HepG2 (cell line): ENCODE results near the gene MTA1. TPM values are rescaled to one million over a fixed set of nuclear protein-coding genes. Genes with fewer than 3 reads are reported as not detected.

Source experiments
- ATAC-seq: fragments of 200-7000 bp; cut with Tn5 transposase; 3 replicates; pipeline ENCODE4 v1.9.1; 2020; ENCODE audit warnings: mild to moderate bottlenecking, moderate library complexity
- BruUV-seq: library from RNA; stranded (reverse); fragments of 400-500 nt; replicated peaks from 2 replicates; lab custom pipeline; 2021; lab: Mats Ljungman, UMichigan
- CTCF ChIA-PET: fragments of 300-600 bp; formaldehyde crosslinking; extraction: SDS; loops from one replicate; lab custom pipeline; 2021; ENCODE audit warnings: low total read pairs, inconsistent platforms, low intra/inter-chr PET ratio; lab: Yijun Ruan, JAX
- POLR2A ChIA-PET: fragments of 350-600 bp; sonication (Branson Sonifier 250); formaldehyde crosslinking; loops from one replicate; lab custom pipeline; 2020; ENCODE audit warnings: antibody characterized with exemption, inconsistent platforms; lab: Yijun Ruan, JAX
- DNase-seq: peaks from one replicate; pipeline ENCODE4 v3.0.0-alpha.2; 2015; ENCODE audit warnings: low spot score
- FAIRE-seq: peaks from 3 replicates; lab custom pipeline; 2011; peaks lifted over from hg19 to GRCh38; lab: Jason Lieb, UNC
- H2AFZ ChIP-seq: one replicate; pipeline ENCODE4 v1.6.1; 2011; ENCODE audit warnings: low read length, inconsistent platforms
- H3K27ac ChIP-seq: fragments of 300-600 bp; 3 replicates; pipeline ENCODE4 v1.8.0; 2011; ENCODE audit warnings: mixed run types, mild to moderate bottlenecking, mixed read lengths, low read length, inconsistent platforms; ENCODE audit not compliant: insufficient read depth; ENCODE audit errors: extremely low read length
- H3K27me3 ChIP-seq, 2 experiments: fragments of 200-600 bp in 1 of 2; 2 replicates in 1 of 2; 3 replicates in 1 of 2; pipeline versions ENCODE4 v1.6.0 to v1.8.0; 2011; ENCODE audit warnings: low read length in 2 of 2, mild to moderate bottlenecking in 2 of 2, moderate library complexity in 2 of 2, inconsistent platforms in 1 of 2; ENCODE audit not compliant: insufficient read depth in 2 of 2, control insufficient read depth in 1 of 2
- H3K36me3 ChIP-seq, 2 experiments: fragments of 200-600 bp in 1 of 2; replicated peaks in 1 of 2; 2 replicates in 1 of 2; 3 replicates in 1 of 2; pipeline versions ENCODE4 v1.5.1 to v1.8.0; 2011; ENCODE audit warnings: low read length in 2 of 2, inconsistent platforms in 1 of 2; ENCODE audit not compliant: insufficient read depth in 2 of 2, control insufficient read depth in 1 of 2
- H3K4me1 ChIP-seq: 2 replicates; pipeline ENCODE4 v1.5.1; 2012; ENCODE audit warnings: low read length, inconsistent platforms; ENCODE audit not compliant: insufficient read depth
- H3K4me2 ChIP-seq: 2 replicates; pipeline ENCODE4 v1.6.0; 2011; ENCODE audit warnings: low read depth, low read length, inconsistent platforms
- H3K4me3 ChIP-seq, 3 experiments: fragments of 200-600 bp in 1 of 3; sonication (generic), shearing (Covaris generic) in 1 of 3; replicated peaks in 1 of 3; 2 replicates each; pipeline ENCODE4 v1.5.1; 2011 to 2016; ENCODE audit warnings: low read length in 3 of 3, inconsistent platforms in 2 of 3, low read depth in 2 of 3, mild to moderate bottlenecking in 2 of 3, control low read depth in 1 of 3, mixed read lengths in 1 of 3; ENCODE audit not compliant: insufficient read depth in 1 of 3
- H3K79me2 ChIP-seq: one replicate; pipeline ENCODE4 v1.6.1; 2011; ENCODE audit warnings: low read length, inconsistent platforms; ENCODE audit not compliant: insufficient read depth
- H3K9ac ChIP-seq: 2 replicates; pipeline ENCODE4 v1.6.0; 2011; ENCODE audit warnings: mild to moderate bottlenecking, low read depth, low read length, inconsistent platforms; ENCODE audit not compliant: insufficient read depth
- H3K9me3 ChIP-seq: 2 replicates; pipeline ENCODE4 v1.5.1; 2012; ENCODE audit warnings: mild to moderate bottlenecking, low read length
- H4K20me1 ChIP-seq: 2 replicates; pipeline ENCODE4 v1.6.0; 2011; ENCODE audit warnings: inconsistent platforms, mild to moderate bottlenecking, low read length, moderate library complexity; ENCODE audit not compliant: insufficient read depth
- ATF6 ChIP-seq: sonication (generic); formaldehyde crosslinking; conservative IDR thresholded peaks from 2 replicates; pipeline ENCODE4 v1.4.0; 2020; ENCODE audit warnings: missing genetic modification reagents
- GZF1 ChIP-seq: sonication (generic); formaldehyde crosslinking; IDR thresholded peaks from 2 replicates; pipeline ENCODE4 v1.5.1; 2020; ENCODE audit warnings: mild to moderate bottlenecking, missing genetic modification reagents
- HINFP ChIP-seq: sonication (generic); formaldehyde crosslinking; IDR thresholded peaks from 2 replicates; pipeline ENCODE4 v1.4.0; 2020; ENCODE audit warnings: low read depth, mild to moderate bottlenecking, missing genetic modification reagents
- IKZF4 ChIP-seq: sonication (generic); formaldehyde crosslinking; IDR thresholded peaks from 2 replicates; pipeline ENCODE4 v1.5.1; 2020; ENCODE audit warnings: borderline replicate concordance, mild to moderate bottlenecking, low read depth, missing genetic modification reagents; ENCODE audit errors: not compliant biosample characterization
- MIXL1 ChIP-seq: IDR thresholded peaks from 2 replicates; pipeline ENCODE4 v1.6.1; 2016
- NFYB ChIP-seq: sonication (generic); formaldehyde crosslinking; IDR thresholded peaks from 2 replicates; pipeline ENCODE4 v1.4.0; 2020; ENCODE audit warnings: missing genetic modification reagents
- PCBP2 ChIP-seq: fragments of 200-400 bp; formaldehyde crosslinking; optimal IDR thresholded peaks from 2 replicates; pipeline ENCODE3; 2018; ENCODE audit warnings: low read length, low read depth; ENCODE audit not compliant: poor library complexity, severe bottlenecking
- RAD21 ChIP-seq: fragments of 450-650 bp; formaldehyde crosslinking; IDR thresholded peaks from 2 replicates; pipeline ENCODE4 v1.5.0; 2020; ENCODE audit warnings: mild to moderate bottlenecking
- SP5 ChIP-seq: IDR thresholded peaks from 2 replicates; pipeline ENCODE4 v1.6.1; 2016; ENCODE audit warnings: low read depth, borderline replicate concordance
- TBX2 ChIP-seq: sonication (generic); formaldehyde crosslinking; IDR thresholded peaks from 2 replicates; pipeline ENCODE4 v1.5.0; 2020; ENCODE audit warnings: missing genetic modification reagents, mild to moderate bottlenecking, borderline replicate concordance
- TGIF2 ChIP-seq: IDR thresholded peaks from 2 replicates; pipeline ENCODE4 v1.6.1; 2016; ENCODE audit warnings: control low read depth, missing compliant biosample characterization
- TRAFD1 ChIP-seq: sonication (generic); formaldehyde crosslinking; IDR thresholded peaks from 2 replicates; pipeline ENCODE4 v1.5.1; 2020; ENCODE audit warnings: missing genetic modification reagents, mild to moderate bottlenecking, borderline replicate concordance
- XRCC5 ChIP-seq: fragments of 200-400 bp; formaldehyde crosslinking; optimal IDR thresholded peaks from 2 replicates; pipeline ENCODE3; 2017; ENCODE audit warnings: mild to moderate bottlenecking, low read length
- ZNF44 ChIP-seq: sonication (generic); formaldehyde crosslinking; IDR thresholded peaks from 2 replicates; pipeline ENCODE4 v1.5.1; 2020; ENCODE audit warnings: mild to moderate bottlenecking, missing genetic modification reagents
- ZNF737 ChIP-seq: sonication (generic); formaldehyde crosslinking; IDR thresholded peaks from 2 replicates; pipeline ENCODE4 v1.5.0; 2020; ENCODE audit warnings: missing genetic modification reagents, mild to moderate bottlenecking, borderline replicate concordance
- ZNF788 ChIP-seq: sonication (generic); formaldehyde crosslinking; IDR thresholded peaks from 2 replicates; pipeline ENCODE4 v1.5.0; 2020; ENCODE audit warnings: mild to moderate bottlenecking, missing genetic modification reagents, borderline replicate concordance
- ZSCAN12 ChIP-seq: sonication (generic); formaldehyde crosslinking; IDR thresholded peaks from 2 replicates; pipeline ENCODE4 v1.9.0; 2021; ENCODE audit warnings: mild to moderate bottlenecking, missing genetic modification reagents
- WGBS: methylation state at CpG from one replicate; pipeline ENCODE4 v1.1.6; 2017; ENCODE audit warnings: low lambda C conversion rate; 5-methylcytosine and 5-hydroxymethylcytosine counted together
- in situ Hi-C: cut with HindIII; loops from 2 replicates; pipeline ENCODE4 v1.10.0; 2017; ENCODE audit warnings: low pct_unique_long_range_greater_than_20kb; ENCODE audit not compliant: extremely low pct_ligation_motif_present
- intact Hi-C: fragments of 100-400 bp; cut with micrococcal nuclease; formaldehyde crosslinking; loops from one replicate; pipeline ENCODE4 v1.10.0; 2022; ENCODE audit not compliant: unreplicated experiment
- polyA plus RNA-seq, 8 experiments: library from polyadenylated mRNA; depleted of rRNA in 3 of 8; stranded (reverse) in 7 of 8; unstranded in 1 of 8; fragments of >200 nt; fragmentation: Illumina TruSeq in 4 of 8; extraction: Trizol in 4 of 8; gene quantifications; 2 replicates each; pipeline versions ENCODE4 v1.2.1 to v1.2.3, GENCODE V29; 2011 to 2016; ENCODE audit warnings: low read depth in 4 of 8, missing spikeins in 1 of 8, mixed read lengths in 1 of 8; ENCODE audit not compliant: insufficient read depth in 1 of 8
- total RNA-seq, 5 experiments: library from RNA; depleted of rRNA; stranded (reverse); fragments of >200 nt; fragmentation: Illumina TruSeq; extraction: Trizol; gene quantifications; 2 replicates each; pipeline ENCODE4 v1.2.3, GENCODE V29; 2016; ENCODE audit warnings: low read depth in 1 of 5

Gene MTA1
- total and polyA plus RNA-seq, 2 of the 13 experiments (the other 11 are each of a cell fraction or from before 2014, with no cell fraction given) = 35.2 to 85.8 TPM

- Histone ChIP-seq H3K4me3 (peak overlapping the region; percentile 53 to 82 (median 61)), H3K4me1 (peaks cover 67% of the 10 kb centered on the region), H3K4me2 (peak overlapping the region; percentile 100), H3K27ac (peak overlapping the region; percentile 83), H3K9ac (peak overlapping the region; percentile 99), H3K79me2 (no peaks in the 10 kb centered on the region), H2AFZ (no peak overlapping the region), H4K20me1 (no peaks in the 10 kb centered on the region), H3K9me3 (no peaks in the 10 kb centered on the region), H3K27me3 (peaks cover 2 to 32% of the 10 kb centered on the region in 2 experiments; a peak in 4 of 5 replicates), H3K36me3 (no peaks in the 10 kb centered on the region)
- WGBS = 7% methylated on average over 12 of the region's 35 CpGs
- ChIA-PET POLR2A (interaction anchor here (1.0 to 2.4 kb wide), 5 partner anchors 9 to 180 kb away, joined by 3 to 10 read pairs (median 7); partner anchors contain the start of genes BRF1 and TEX22), CTCF (interaction anchor here (1.3 to 2.5 kb wide), 4 partner anchors 9 to 52 kb away, joined by 4 to 15 read pairs (median 6); partner anchors contain the start of genes TEDC1 and TMEM121)
- intact Hi-C loops (loop anchor here (2.0 kb wide), 1 partner anchor 48 kb away; no protein-coding TSS in a partner anchor), in situ Hi-C loops (no loop called here)
- FAIRE-seq (peak; percentile 72), ATAC-seq (peak; percentile 38), DNase-seq (peak; percentile 67)
- no TSS peak for BruUV-seq
- TF ChIP-seq ZNF44 (CRISPR knock-in tag) (no peak), ATF6 (CRISPR knock-in tag) (no peak), XRCC5 (peak; percentile 91), ZNF737 (CRISPR knock-in tag) (no peak), TBX2 (peak; percentile 50; the same call in 1 of the 2 replicates), ZSCAN12 (CRISPR knock-in tag) (no peak), PCBP2 (no peak), GZF1 (CRISPR knock-in tag) (no peak), TRAFD1 (CRISPR knock-in tag) (no peak; the same call in 1 of the 2 replicates), RAD21 (CRISPR knock-in tag) (peak; percentile 84), IKZF4 (CRISPR knock-in tag) (peak; percentile 61), MIXL1 (CRISPR knock-in tag) (no peak), SP5 (peak; percentile 24), ZNF788 (peak; percentile 71; the same call in 1 of the 2 replicates), HINFP (CRISPR knock-in tag) (0 out of 2 replicates have a peak, but pooled peaks have one; percentile 40), NFYB (CRISPR knock-in tag) (0 out of 2 replicates have a peak, but pooled peaks have one; percentile 13), TGIF2 (CRISPR knock-in tag) (no peak)
Measured at GRCh38 chr14:105480807-105481801, 61.5 kb downstream of the MTA1 start.
